Measurements from ENCODE around the gene ZNF576. TPM values are rescaled to one million over a fixed set of nuclear protein-coding genes. Genes with fewer than 3 reads are reported as not detected.

ZNF576 gene
- total and polyA plus RNA-seq, 2 donors (not counting 1 experiment from before 2014, with no cell fraction given): 7.9 to 17.3 TPM

GRCh38 chr19:43582495-43582894 lies 13.9 kb upstream of the ZNF576 start:
- POLR2A ChIA-PET: no interaction called here
- no peak for DNase-seq
- Mint-ChIP-seq H3K4me3 (no peak overlapping the region), H3K4me1 (peaks cover 53% of the 10 kb centered on the region), H3K27me3 (no peaks in the 10 kb centered on the region), H3K27ac (no peak overlapping the region), H3K9me3 (ENCODE audit: insufficient read depth) (no peaks in the 10 kb centered on the region)
- 100% methylated on average over 1 of the region's 2 CpGs for WGBS (ENCODE audit: insufficient coverage)
- H3K9me3 ChIP-seq (ENCODE audit: control extremely low read depth in 1 of 3, control insufficient read depth in 2 of 3, insufficient read depth in 1 of 3, low read length in 2 of 3): peaks cover 0 to 8% (median 0%) of the 10 kb centered on the region in 3 donors
- peaks cover 11% of the 10 kb centered on the region for H3K79me2 ChIP-seq (ENCODE audit: control insufficient read depth, insufficient read depth, low read length)
- H2AFZ ChIP-seq (ENCODE audit: insufficient read depth, low read depth, low read length, poor library complexity, severe bottlenecking): no peak overlapping the region
- no peak overlapping the region for H3K4me2 ChIP-seq (replicated peaks; ENCODE audit: low read depth, low read length, poor library complexity, severe bottlenecking)
- no peaks in the 10 kb centered on the region for H3K27me3 ChIP-seq (replicated peaks in 1 of 4; ENCODE audit: control extremely low read depth in 1 of 4, control insufficient read depth in 3 of 4, insufficient read depth in 4 of 4, low read length in 3 of 4)
- no peak overlapping the region for H3K9ac ChIP-seq (ENCODE audit: low read length)
- H3K36me3 ChIP-seq (replicated peaks in 1 of 2; ENCODE audit: control extremely low read depth in 1 of 2, control insufficient read depth in 1 of 2, extremely low read depth in 1 of 2, insufficient read depth in 2 of 2, low read length in 1 of 2): no peaks in the 10 kb centered on the region
- H3K4me3 ChIP-seq (ENCODE audit: control extremely low read depth in 1 of 5, extremely low read depth in 1 of 5, insufficient read depth in 1 of 5, low read depth in 2 of 5, low read length in 4 of 5): no peak overlapping the region
- H4K20me1 ChIP-seq (ENCODE audit: control insufficient read depth, insufficient read depth, low read length, poor library complexity, severe bottlenecking): no peaks in the 10 kb centered on the region
- H3K27ac ChIP-seq (ENCODE audit: low read length in 2 of 2): no peak overlapping the region
- ATAC-seq (ENCODE audit: low read depth): no peak
- CTCF ChIA-PET: no interaction called here
- peaks cover 29 to 64% of the 10 kb centered on the region in 2 donors for H3K4me1 ChIP-seq (ENCODE audit: control insufficient read depth in 2 of 2, insufficient read depth in 2 of 2, low read length in 2 of 2)
- TF ChIP-seq EZH2 (IDR thresholded peaks at IDR 0.05; ENCODE audit: borderline replicate concordance, insufficient read depth, low read depth, low read length, poor library complexity, severe bottlenecking) (no peak), CTCF (IDR thresholded peaks at IDR 0.05) (no peak)
- intact Hi-C loops (cut with micrococcal nuclease): no loop called here

GRCh38 chr19:43584484-43584883 lies 11.9 kb upstream of the ZNF576 start:
- ATAC-seq (ENCODE audit: low read depth): no peak
- Mint-ChIP-seq H3K27me3 (no peaks in the 10 kb centered on the region), H3K9me3 (ENCODE audit: insufficient read depth) (no peaks in the 10 kb centered on the region), H3K4me1 (peaks cover 48% of the 10 kb centered on the region), H3K27ac (peak overlapping the region; percentile 77), H3K4me3 (no peak overlapping the region)
- intact Hi-C loops (cut with micrococcal nuclease): no loop called here
- Histone ChIP-seq H3K4me2 (replicated peaks; ENCODE audit: low read depth, low read length, poor library complexity, severe bottlenecking) (peak overlapping the region; percentile 42), H2AFZ (ENCODE audit: insufficient read depth, low read depth, low read length, poor library complexity, severe bottlenecking) (no peak overlapping the region), H3K36me3 (replicated peaks in 1 of 2; ENCODE audit: control extremely low read depth in 1 of 2, control insufficient read depth in 1 of 2, extremely low read depth in 1 of 2, insufficient read depth in 2 of 2, low read length in 1 of 2) (peaks cover 0 to 2% of the 10 kb centered on the region in 2 experiments), H3K4me1 (ENCODE audit: control insufficient read depth in 2 of 2, insufficient read depth in 2 of 2, low read length in 2 of 2) (peaks cover 29 to 66% of the 10 kb centered on the region in 2 donors), H3K79me2 (ENCODE audit: control insufficient read depth, insufficient read depth, low read length) (peaks cover 11% of the 10 kb centered on the region), H3K4me3 (ENCODE audit: control extremely low read depth in 1 of 5, extremely low read depth in 1 of 5, insufficient read depth in 1 of 5, low read depth in 2 of 5, low read length in 4 of 5) (no peak overlapping the region), H3K9me3 (ENCODE audit: control extremely low read depth in 1 of 3, control insufficient read depth in 2 of 3, insufficient read depth in 1 of 3, low read length in 2 of 3) (peaks cover 0 to 8% (median 0%) of the 10 kb centered on the region in 3 donors), H3K9ac (ENCODE audit: low read length) (no peak overlapping the region), H3K27ac (ENCODE audit: low read length in 2 of 2) (peak overlapping the region; percentile 0 to 66), H3K27me3 (replicated peaks in 1 of 4; ENCODE audit: control extremely low read depth in 1 of 4, control insufficient read depth in 3 of 4, insufficient read depth in 4 of 4, low read length in 3 of 4) (no peaks in the 10 kb centered on the region), H4K20me1 (ENCODE audit: control insufficient read depth, insufficient read depth, low read length, poor library complexity, severe bottlenecking) (no peaks in the 10 kb centered on the region)
- no peak for DNase-seq
- no CpG with 5 or more reads among the region's 1 CpG for WGBS (ENCODE audit: insufficient coverage)
- POLR2A ChIA-PET: no interaction called here
- CTCF ChIA-PET: interaction anchor here (1.1 to 2.1 kb wide), 3 partner anchors 10 to 137 kb away, joined by 4 to 14 read pairs (median 5); no protein-coding TSS in a partner anchor
- TF ChIP-seq CTCF (IDR thresholded peaks at IDR 0.05) (no peak), EZH2 (IDR thresholded peaks at IDR 0.05; ENCODE audit: borderline replicate concordance, insufficient read depth, low read depth, low read length, poor library complexity, severe bottlenecking) (no peak)
